Prostate gland (tissue), 2 donors: ENCODE data around the gene RS1.

Experiments used
- CTCF ChIP-seq, 4 experiments: fragments of 200-600 bp in 2 of 4; fragments of 450-650 bp in 2 of 4; sonication (generic) in 2 of 4; IDR thresholded peaks; 1 replicate in 3 of 4; 2 replicates in 1 of 4; pipeline ENCODE4 v1.5.1; 2016 to 2019; ENCODE audit warnings: antibody characterized with exemption in 4 of 4, mild to moderate bottlenecking in 2 of 4, moderate library complexity in 2 of 4
- POLR2A ChIP-seq: fragments of 450-650 bp; IDR thresholded peaks from one replicate; pipeline ENCODE4 v1.6.1; 2016; ENCODE audit warnings: antibody characterized with exemption, mild to moderate bottlenecking

DNA sequence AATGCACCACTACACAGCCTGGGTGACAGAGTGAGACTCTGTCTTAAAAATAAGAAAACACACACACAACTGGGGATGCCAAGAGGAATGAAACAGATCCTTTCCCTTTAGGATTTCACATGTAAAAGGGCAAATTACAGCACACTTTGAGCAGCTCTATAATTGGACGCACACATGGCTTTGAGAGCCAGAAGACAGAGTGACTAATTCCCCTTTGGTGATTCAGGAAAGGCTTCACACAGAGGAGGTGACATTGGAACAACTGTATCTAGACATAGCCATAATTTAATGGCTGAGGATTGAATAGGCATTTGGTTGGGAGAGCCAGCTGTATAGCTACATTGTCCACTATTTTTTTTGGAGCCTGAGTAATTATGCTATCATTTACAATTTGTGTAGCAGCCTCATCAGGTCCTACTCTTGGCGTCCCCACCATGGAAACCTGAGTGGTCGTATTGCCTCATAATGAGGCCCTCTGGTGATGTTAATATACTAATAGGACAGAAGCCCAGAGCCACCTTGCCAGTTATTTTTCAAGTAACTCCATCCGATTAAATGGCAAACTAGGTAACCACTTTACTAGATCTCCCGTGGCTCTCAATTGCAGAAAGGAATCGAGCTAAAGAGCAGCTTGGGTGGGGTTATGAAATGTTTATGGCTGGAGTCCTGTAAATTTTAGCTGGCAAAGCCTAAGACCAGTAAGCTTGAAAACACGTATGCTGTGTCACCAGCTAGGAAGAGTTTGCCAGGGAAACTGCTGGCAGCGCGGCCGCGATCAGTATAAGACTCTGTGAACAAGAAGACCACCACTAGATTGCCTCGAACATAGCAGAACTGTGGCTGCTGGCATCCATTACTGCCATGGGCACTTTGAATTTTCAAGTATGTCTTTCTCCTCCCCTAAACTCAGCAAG lies 27.1 kb upstream of the RS1 start:
- no peak for TF ChIP-seq CTCF (IDR thresholded peaks at IDR 0.05)
- TF ChIP-seq POLR2A = no peak
